ENCODE results near the gene AOPEP. TPM values are rescaled to one million over a fixed set of nuclear protein-coding genes. Genes with fewer than 3 reads are reported as not detected.

The AOPEP gene
- total RNA-seq, 1 experiment from 2014 or later = 14.4 TPM

- ATAC-seq = no peak
- Mint-ChIP-seq H3K36me3 (no peaks in the 10 kb centered on the region), H3K9me3 (no peaks in the 10 kb centered on the region), H3K4me1 (peaks cover 31% of the 10 kb centered on the region), H3K27ac (no peak overlapping the region), H3K4me3 (no peak overlapping the region), H3K27me3 (ENCODE audit: low read depth) (no peaks in the 10 kb centered on the region)
- POLR2A ChIA-PET = no interaction called here
- CTCF ChIA-PET = interaction anchor here (1.2 kb wide), 1 partner anchor 181 kb away, joined by 3 read pairs; no protein-coding TSS in a partner anchor
- no peak for DNase-seq (ENCODE audit: low spot score)
- TF ChIP-seq ZNF423 (CRISPR knock-in tag; IDR thresholded peaks at IDR 0.05) (no peak), ZNF232 (CRISPR knock-in tag; IDR thresholded peaks at IDR 0.05) (no peak), HMGA2 (CRISPR knock-in tag; IDR thresholded peaks at IDR 0.05) (no peak), MXD4 (CRISPR knock-in tag; IDR thresholded peaks at IDR 0.05; ENCODE audit: borderline replicate concordance) (no peak), SOX15 (CRISPR knock-in tag; IDR thresholded peaks at IDR 0.05) (no peak), ELF4 (CRISPR knock-in tag; IDR thresholded peaks at IDR 0.05; ENCODE audit: low read depth) (no peak), ZNF121 (CRISPR knock-in tag; IDR thresholded peaks at IDR 0.05) (no peak), FOXP1 (CRISPR knock-in tag; IDR thresholded peaks at IDR 0.05; ENCODE audit: borderline replicate concordance) (no peak), TCF7 (CRISPR knock-in tag; IDR thresholded peaks at IDR 0.05; ENCODE audit: low read depth) (no peak), FOXK1 (CRISPR knock-in tag; IDR thresholded peaks at IDR 0.05) (no peak), HMGXB4 (CRISPR knock-in tag; IDR thresholded peaks at IDR 0.05) (no peak), ZNF532 (CRISPR knock-in tag; IDR thresholded peaks at IDR 0.05; ENCODE audit: borderline replicate concordance) (no peak), ZBTB21 (CRISPR knock-in tag; IDR thresholded peaks at IDR 0.05; ENCODE audit: borderline replicate concordance) (no peak)
Observed at GRCh38 chr9:94864196-94864595, 137.7 kb downstream of the AOPEP start.

GRCh38 chr9:94864862-94865509 is 138.5 kb downstream of the AOPEP start:
- DNase-seq (ENCODE audit: low spot score) (no peak), ATAC-seq (no peak)
- ChIA-PET CTCF (interaction anchor here (1.2 kb wide), 1 partner anchor 180 kb away, joined by 3 read pairs; no protein-coding TSS in a partner anchor), POLR2A (no interaction called here)
- Mint-ChIP-seq H3K9me3 (no peaks in the 10 kb centered on the region), H3K36me3 (no peaks in the 10 kb centered on the region), H3K27me3 (ENCODE audit: low read depth) (no peaks in the 10 kb centered on the region), H3K4me3 (no peak overlapping the region), H3K27ac (peak overlapping the region; percentile 25; the same call in 1 of the 2 replicates), H3K4me1 (peaks cover 31% of the 10 kb centered on the region)
- TF ChIP-seq USF1 (CRISPR knock-in tag; IDR thresholded peaks at IDR 0.05) (no peak), ATF3 (CRISPR knock-in tag; conservative IDR thresholded peaks at IDR 0.05) (no peak), ATF6 (CRISPR knock-in tag; IDR thresholded peaks at IDR 0.05) (no peak), MYBL2 (CRISPR knock-in tag; IDR thresholded peaks at IDR 0.05) (no peak), JAZF1 (CRISPR knock-in tag; IDR thresholded peaks at IDR 0.05) (no peak), KAT7 (CRISPR knock-in tag; IDR thresholded peaks at IDR 0.05; ENCODE audit: borderline replicate concordance) (no peak), ZNF317 (CRISPR knock-in tag; IDR thresholded peaks at IDR 0.05; ENCODE audit: borderline replicate concordance, low read depth) (no peak), OVOL2 (CRISPR knock-in tag; IDR thresholded peaks at IDR 0.05; ENCODE audit: borderline replicate concordance) (no peak), E2F1 (CRISPR knock-in tag; IDR thresholded peaks at IDR 0.05) (no peak), TEAD4 (CRISPR knock-in tag; IDR thresholded peaks at IDR 0.05) (no peak), GRHL2 (CRISPR knock-in tag; IDR thresholded peaks at IDR 0.05; ENCODE audit: insufficient replicate concordance, severe bottlenecking) (no peak)

Data from WTC11 (cell line).